ENCODE results near the gene CAMK1D.

- TF ChIP-seq, protein P1, sequence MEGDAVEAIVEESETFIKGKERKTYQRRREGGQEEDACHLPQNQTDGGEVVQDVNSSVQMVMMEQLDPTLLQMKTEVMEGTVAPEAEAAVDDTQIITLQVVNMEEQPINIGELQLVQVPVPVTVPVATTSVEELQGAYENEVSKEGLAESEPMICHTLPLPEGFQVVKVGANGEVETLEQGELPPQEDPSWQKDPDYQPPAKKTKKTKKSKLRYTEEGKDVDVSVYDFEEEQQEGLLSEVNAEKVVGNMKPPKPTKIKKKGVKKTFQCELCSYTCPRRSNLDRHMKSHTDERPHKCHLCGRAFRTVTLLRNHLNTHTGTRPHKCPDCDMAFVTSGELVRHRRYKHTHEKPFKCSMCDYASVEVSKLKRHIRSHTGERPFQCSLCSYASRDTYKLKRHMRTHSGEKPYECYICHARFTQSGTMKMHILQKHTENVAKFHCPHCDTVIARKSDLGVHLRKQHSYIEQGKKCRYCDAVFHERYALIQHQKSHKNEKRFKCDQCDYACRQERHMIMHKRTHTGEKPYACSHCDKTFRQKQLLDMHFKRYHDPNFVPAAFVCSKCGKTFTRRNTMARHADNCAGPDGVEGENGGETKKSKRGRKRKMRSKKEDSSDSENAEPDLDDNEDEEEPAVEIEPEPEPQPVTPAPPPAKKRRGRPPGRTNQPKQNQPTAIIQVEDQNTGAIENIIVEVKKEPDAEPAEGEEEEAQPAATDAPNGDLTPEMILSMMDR (IDR thresholded peaks at IDR 0.05), result no peak
- TF ChIP-seq POLR2AphosphoS5 (IDR thresholded peaks at IDR 0.05; ENCODE audit: insufficient read depth in 1 of 2, low read depth in 1 of 2), result no peak
Observed at GRCh38 chr10:12561307-12561706, 212.0 kb downstream of the CAMK1D start.
